GM12878 (cell line): ENCODE results near the gene ETV6. TPM values are rescaled to one million over a fixed set of nuclear protein-coding genes. Genes with fewer than 3 reads are reported as not detected.

ENCODE experiments used
- ATAC-seq: fragments of 200-7000 bp; cut with Tn5 transposase; 3 replicates; pipeline ENCODE4 v1.9.1; 2020; ENCODE audit warnings: mild to moderate bottlenecking, moderate library complexity
- BruUV-seq: library from RNA; stranded (reverse); fragments of 400-500 nt; replicated peaks from 2 replicates; lab custom pipeline; 2021; lab: Mats Ljungman, UMichigan
- CTCF ChIA-PET: fragments of 300-600 bp; sonication (Branson Sonifier 250); formaldehyde crosslinking; extraction: SDS; loops from one replicate; lab custom pipeline; 2021; ENCODE audit warnings: inconsistent platforms; lab: Yijun Ruan, JAX
- POLR2A ChIA-PET: fragments of 350-600 bp; formaldehyde crosslinking; extraction: SDS; loops from one replicate; lab custom pipeline; 2021; ENCODE audit warnings: inconsistent platforms; lab: Charles Lee
- RAD21 ChIA-PET: fragments of 300-600 bp; sonication (Branson Sonifier 250); formaldehyde crosslinking; loops from one replicate; lab custom pipeline; 2023; ENCODE audit warnings: antibody characterized with exemption; ENCODE audit not compliant: unreplicated experiment; lab: Charles Lee
- SMC1A ChIA-PET: fragments of 300-600 bp; sonication (Branson Sonifier 250); formaldehyde crosslinking; loops from one replicate; lab custom pipeline; 2023; ENCODE audit not compliant: unreplicated experiment, uncharacterized antibody; lab: Charles Lee
- DNase-seq: peaks from one replicate; pipeline ENCODE4 v3.0.0-alpha.2; 2011; ENCODE audit warnings: low read depth, low spot score
- FAIRE-seq: peaks from 3 replicates; lab custom pipeline; 2011; peaks lifted over from hg19 to GRCh38; lab: Jason Lieb, UNC
- H2AFZ ChIP-seq: 2 replicates; pipeline ENCODE4 v1.6.0; 2011; ENCODE audit warnings: low read depth, low read length, control low read depth; ENCODE audit not compliant: control insufficient read depth
- H3K27ac ChIP-seq: 2 replicates; pipeline ENCODE4 v1.5.1; 2011; ENCODE audit warnings: control low read depth; ENCODE audit not compliant: control insufficient read depth, insufficient read depth
- H3K27me3 ChIP-seq, 2 experiments: replicated peaks in 1 of 2; 2 replicates each; pipeline versions ENCODE4 v1.6.0 to v1.6.1; 2011; ENCODE audit warnings: low read length in 1 of 2; ENCODE audit not compliant: control insufficient read depth in 2 of 2, insufficient read depth in 2 of 2
- H3K36me3 ChIP-seq, 2 experiments: 2 replicates each; pipeline ENCODE4 v1.5.1; 2011; ENCODE audit warnings: low read length in 1 of 2; ENCODE audit not compliant: control insufficient read depth in 2 of 2, insufficient read depth in 2 of 2
- H3K4me1 ChIP-seq: 2 replicates; pipeline ENCODE4 v1.6.1; 2011; ENCODE audit warnings: mild to moderate bottlenecking, low read length, moderate library complexity, mixed read lengths; ENCODE audit not compliant: control insufficient read depth, insufficient read depth
- H3K4me2 ChIP-seq: 2 replicates; pipeline ENCODE4 v1.6.0; 2011; ENCODE audit warnings: control low read depth; ENCODE audit not compliant: control insufficient read depth, insufficient read depth
- H3K4me3 ChIP-seq: fragments of 200-600 bp; sonication (generic); 2 replicates; pipeline ENCODE4 v1.5.1; 2016
- H3K79me2 ChIP-seq: 2 replicates; pipeline ENCODE4 v1.6.0; 2011; ENCODE audit warnings: low read length; ENCODE audit not compliant: control insufficient read depth, insufficient read depth
- H3K9ac ChIP-seq: 2 replicates; pipeline ENCODE4 v1.8.0; 2011; ENCODE audit warnings: low read length, control low read depth, mixed read lengths; ENCODE audit not compliant: control insufficient read depth, insufficient read depth
- H3K9me3 ChIP-seq: replicated peaks from 3 replicates; pipeline ENCODE4 v1.5.1; 2011; ENCODE audit warnings: mild to moderate bottlenecking, low read length; ENCODE audit not compliant: control insufficient read depth, insufficient read depth
- H4K20me1 ChIP-seq: 2 replicates; pipeline ENCODE4 v1.6.0; 2011; ENCODE audit not compliant: control insufficient read depth, insufficient read depth
- KDM1A ChIP-seq: fragments of 200-600 bp; sonication (generic); IDR thresholded peaks from 2 replicates; pipeline ENCODE4 v1.6.1; 2016; ENCODE audit warnings: borderline replicate concordance
- STAT3 ChIP-seq: IDR thresholded peaks from 2 replicates; pipeline ENCODE4 v1.6.1; 2011; ENCODE audit warnings: low read depth, low read length, improper control_type of control experiment
- WGBS: methylation state at CpG from one replicate; pipeline ENCODE4 v1.1.6; 2016; ENCODE audit warnings: low lambda C conversion rate; ENCODE audit not compliant: insufficient replicate concordance, insufficient coverage; ENCODE audit errors: missing lambda C conversion rate; 5-methylcytosine and 5-hydroxymethylcytosine counted together
- in situ Hi-C: fragments of 300-500 bp; cut with MboI; formaldehyde crosslinking; loops from 9 replicates; pipeline ENCODE4 v1.14.3; 2018; ENCODE audit warnings: mixed read lengths
- intact Hi-C: fragments of 100-400 bp; cut with micrococcal nuclease; formaldehyde crosslinking; loops from one replicate; pipeline ENCODE4 v1.14.2; 2022; ENCODE audit not compliant: unreplicated experiment
- polyA plus RNA-seq, 11 experiments: library from polyadenylated mRNA; depleted of rRNA in 4 of 11; unstranded in 6 of 11; stranded (reverse) in 5 of 11; fragments of >200 nt; fragmentation: Nextera tagmentation in 4 of 11; fragmentation: Illumina TruSeq in 1 of 11; extraction: Ambion mirVana in 4 of 11; extraction: Trizol in 1 of 11; gene quantifications; 1 replicate in 1 of 11; 2 replicates in 10 of 11; pipeline versions ENCODE4 v1.2.1 to v1.2.3, GENCODE V29; 2011 to 2016; ENCODE audit warnings: inconsistent platforms in 2 of 11, missing spikeins in 2 of 11, low read depth in 1 of 11
- total RNA-seq, 4 experiments: library from RNA; depleted of rRNA in 3 of 4; stranded (reverse); fragments of >200 nt in 3 of 4; fragmentation: Illumina TruSeq in 1 of 4; extraction: Trizol in 1 of 4; gene quantifications; 2 replicates each; pipeline versions ENCODE4 v1.2.1 to v1.2.3, GENCODE V29; 2013 to 2021
- TF ChIP-seq, protein P1 (sequence below): IDR thresholded peaks from 2 replicates; pipeline ENCODE4 v1.6.1; 2011; ENCODE audit warnings: borderline replicate concordance, low read depth, mild to moderate bottlenecking, moderate library complexity, mixed read lengths, low read length; ENCODE audit not compliant: insufficient read depth; ENCODE audit errors: extremely low read length
- TF ChIP-seq, protein P2 (sequence below): fragments of 150-350 bp; IDR thresholded peaks from 2 replicates; pipeline ENCODE4 v1.6.1; 2016; ENCODE audit warnings: low read depth, low read length
- TF ChIP-seq, protein P3 (sequence below): IDR thresholded peaks from 2 replicates; pipeline ENCODE4 v1.6.1; 2011; ENCODE audit warnings: low read depth, mild to moderate bottlenecking, low read length, moderate library complexity, borderline replicate concordance; ENCODE audit errors: extremely low read depth

The ETV6 gene
- total and polyA plus RNA-seq, 10 of the 15 experiments (the other 5 are each of a cell fraction or from before 2014, with no cell fraction given): 6.6 to 74.8 (median 24.6) TPM

DNA sequence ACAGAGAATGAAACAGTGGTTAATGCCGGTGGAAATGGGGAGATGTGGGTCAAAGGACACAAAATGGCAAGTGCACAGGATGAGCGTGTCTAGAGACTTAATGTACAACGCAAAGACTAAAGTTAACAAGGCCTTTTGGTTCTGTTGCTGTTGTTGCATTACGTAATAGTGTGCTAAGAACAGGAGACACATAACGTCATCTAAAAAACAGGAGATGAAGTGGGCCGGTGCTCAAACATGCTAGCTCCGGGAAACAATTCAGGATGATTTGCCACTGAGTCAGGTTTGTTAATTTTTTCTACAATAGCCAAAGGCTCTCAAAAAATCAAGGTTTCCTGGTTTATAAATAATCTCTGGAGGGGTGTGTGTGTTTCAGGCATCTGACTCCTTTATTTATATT, 55.5 kb downstream of the ETV6 start (continued):
- TF ChIP-seq, protein P1, sequence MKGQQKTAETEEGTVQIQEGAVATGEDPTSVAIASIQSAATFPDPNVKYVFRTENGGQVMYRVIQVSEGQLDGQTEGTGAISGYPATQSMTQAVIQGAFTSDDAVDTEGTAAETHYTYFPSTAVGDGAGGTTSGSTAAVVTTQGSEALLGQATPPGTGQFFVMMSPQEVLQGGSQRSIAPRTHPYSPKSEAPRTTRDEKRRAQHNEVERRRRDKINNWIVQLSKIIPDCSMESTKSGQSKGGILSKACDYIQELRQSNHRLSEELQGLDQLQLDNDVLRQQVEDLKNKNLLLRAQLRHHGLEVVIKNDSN: no peak
- TF ChIP-seq STAT3: no peak
- TF ChIP-seq KDM1A: no peak
- TF ChIP-seq, protein P2, sequence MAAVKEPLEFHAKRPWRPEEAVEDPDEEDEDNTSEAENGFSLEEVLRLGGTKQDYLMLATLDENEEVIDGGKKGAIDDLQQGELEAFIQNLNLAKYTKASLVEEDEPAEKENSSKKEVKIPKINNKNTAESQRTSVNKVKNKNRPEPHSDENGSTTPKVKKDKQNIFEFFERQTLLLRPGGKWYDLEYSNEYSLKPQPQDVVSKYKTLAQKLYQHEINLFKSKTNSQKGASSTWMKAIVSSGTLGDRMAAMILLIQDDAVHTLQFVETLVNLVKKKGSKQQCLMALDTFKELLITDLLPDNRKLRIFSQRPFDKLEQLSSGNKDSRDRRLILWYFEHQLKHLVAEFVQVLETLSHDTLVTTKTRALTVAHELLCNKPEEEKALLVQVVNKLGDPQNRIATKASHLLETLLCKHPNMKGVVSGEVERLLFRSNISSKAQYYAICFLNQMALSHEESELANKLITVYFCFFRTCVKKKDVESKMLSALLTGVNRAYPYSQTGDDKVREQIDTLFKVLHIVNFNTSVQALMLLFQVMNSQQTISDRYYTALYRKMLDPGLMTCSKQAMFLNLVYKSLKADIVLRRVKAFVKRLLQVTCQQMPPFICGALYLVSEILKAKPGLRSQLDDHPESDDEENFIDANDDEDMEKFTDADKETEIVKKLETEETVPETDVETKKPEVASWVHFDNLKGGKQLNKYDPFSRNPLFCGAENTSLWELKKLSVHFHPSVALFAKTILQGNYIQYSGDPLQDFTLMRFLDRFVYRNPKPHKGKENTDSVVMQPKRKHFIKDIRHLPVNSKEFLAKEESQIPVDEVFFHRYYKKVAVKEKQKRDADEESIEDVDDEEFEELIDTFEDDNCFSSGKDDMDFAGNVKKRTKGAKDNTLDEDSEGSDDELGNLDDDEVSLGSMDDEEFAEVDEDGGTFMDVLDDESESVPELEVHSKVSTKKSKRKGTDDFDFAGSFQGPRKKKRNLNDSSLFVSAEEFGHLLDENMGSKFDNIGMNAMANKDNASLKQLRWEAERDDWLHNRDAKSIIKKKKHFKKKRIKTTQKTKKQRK: no peak

DNA sequence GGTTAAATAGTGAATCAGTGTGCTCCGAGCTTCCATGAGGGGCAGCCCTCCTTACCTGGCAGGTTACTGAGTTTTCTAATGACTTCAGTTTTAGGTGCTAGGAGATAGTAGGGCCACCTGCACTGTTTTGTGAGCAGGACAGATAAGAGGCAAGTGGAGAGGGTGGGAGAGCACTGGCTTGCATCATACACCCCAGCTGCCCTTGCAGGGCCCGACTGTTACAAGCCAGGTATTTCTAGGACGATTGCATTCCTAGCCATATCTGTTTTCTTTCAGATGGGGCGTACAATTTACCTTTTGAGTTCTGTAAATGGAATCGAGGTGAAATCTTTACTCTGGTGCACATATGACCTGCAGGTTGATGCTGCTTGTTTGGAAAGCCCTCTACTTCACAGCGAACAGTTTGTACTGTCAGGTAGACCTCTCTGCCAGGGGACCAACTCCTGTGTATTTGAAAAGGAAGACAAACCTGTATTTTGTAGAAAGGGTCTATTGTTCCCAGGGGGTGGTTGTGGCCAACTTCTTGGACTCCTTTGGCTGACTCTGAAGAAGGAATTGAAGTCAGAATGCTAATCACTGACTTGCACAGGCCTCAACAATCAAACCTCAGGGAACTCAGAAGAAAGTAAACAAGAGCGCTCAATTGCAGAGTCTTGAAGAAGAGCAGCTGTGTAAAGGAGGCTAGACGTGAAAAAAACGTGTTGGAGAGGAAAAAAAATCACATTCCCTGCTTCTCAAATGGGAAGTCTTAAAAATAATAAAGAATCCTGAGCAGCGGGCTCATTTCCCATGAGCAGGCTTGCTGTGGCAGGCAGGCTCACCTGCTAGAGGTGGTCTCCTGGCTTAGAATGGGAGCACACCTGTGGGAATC, 57.3 kb downstream of the ETV6 start:
- CTCF ChIA-PET: no interaction called here
- Histone ChIP-seq H3K27me3 (no peaks in the 10 kb centered on the region), H2AFZ (no peak overlapping the region), H3K9me3 (no peaks in the 10 kb centered on the region), H3K79me2 (peaks cover 94% of the 10 kb centered on the region), H3K9ac (no peak overlapping the region), H3K36me3 (peaks cover 2 to 33% of the 10 kb centered on the region in 2 experiments), H4K20me1 (peaks cover 4% of the 10 kb centered on the region; the same call in 1 of the 2 replicates), H3K4me3 (no peak overlapping the region), H3K4me1 (peaks cover 17% of the 10 kb centered on the region), H3K4me2 (no peak overlapping the region), H3K27ac (no peak overlapping the region)
- 75% methylated on average over 10 of the region's 10 CpGs for WGBS
- FAIRE-seq: no peak
- TF ChIP-seq, protein P3, sequence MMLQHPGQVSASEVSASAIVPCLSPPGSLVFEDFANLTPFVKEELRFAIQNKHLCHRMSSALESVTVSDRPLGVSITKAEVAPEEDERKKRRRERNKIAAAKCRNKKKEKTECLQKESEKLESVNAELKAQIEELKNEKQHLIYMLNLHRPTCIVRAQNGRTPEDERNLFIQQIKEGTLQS: no peak
- in situ Hi-C loops (no loop called here), intact Hi-C loops (no loop called here)
- SMC1A ChIA-PET: interaction anchor here (2.3 kb wide), 1 partner anchor 10 kb away, joined by 11 read pairs; no protein-coding TSS in a partner anchor
- ATAC-seq: no peak
- DNase-seq: no peak
- POLR2A ChIA-PET: interaction anchor here (2.3 to 2.6 kb wide), 2 partner anchors 10 to 11 kb away, joined by 7 to 15 read pairs; no protein-coding TSS in a partner anchor
- RAD21 ChIA-PET: no interaction called here
- no TSS peak for BruUV-seq
